Thyroid gland (tissue), 4 donors: ENCODE results near the gene PIN1.
A peak's percentile ranks its signal among the peaks of the same experiment; 100 is the strongest.

Experiments used
- POLR2A ChIP-seq, 2 donors: fragments of 450-650 bp; IDR thresholded peaks; one replicate each; pipeline ENCODE4 v1.6.1; 2017; ENCODE audit warnings: antibody characterized with exemption in 2 of 2, mild to moderate bottlenecking in 2 of 2, moderate library complexity in 1 of 2
- TF ChIP-seq, protein P1 (sequence below), 6 experiments: fragments of 200-600 bp in 3 of 6; fragments of 450-650 bp in 3 of 6; sonication (generic) in 3 of 6; IDR thresholded peaks; one replicate each; pipeline ENCODE4 v1.5.1; 2016 to 2019; ENCODE audit warnings: antibody characterized with exemption in 6 of 6, mild to moderate bottlenecking in 2 of 6, inconsistent platforms in 1 of 6, moderate library complexity in 1 of 6

DNA sequence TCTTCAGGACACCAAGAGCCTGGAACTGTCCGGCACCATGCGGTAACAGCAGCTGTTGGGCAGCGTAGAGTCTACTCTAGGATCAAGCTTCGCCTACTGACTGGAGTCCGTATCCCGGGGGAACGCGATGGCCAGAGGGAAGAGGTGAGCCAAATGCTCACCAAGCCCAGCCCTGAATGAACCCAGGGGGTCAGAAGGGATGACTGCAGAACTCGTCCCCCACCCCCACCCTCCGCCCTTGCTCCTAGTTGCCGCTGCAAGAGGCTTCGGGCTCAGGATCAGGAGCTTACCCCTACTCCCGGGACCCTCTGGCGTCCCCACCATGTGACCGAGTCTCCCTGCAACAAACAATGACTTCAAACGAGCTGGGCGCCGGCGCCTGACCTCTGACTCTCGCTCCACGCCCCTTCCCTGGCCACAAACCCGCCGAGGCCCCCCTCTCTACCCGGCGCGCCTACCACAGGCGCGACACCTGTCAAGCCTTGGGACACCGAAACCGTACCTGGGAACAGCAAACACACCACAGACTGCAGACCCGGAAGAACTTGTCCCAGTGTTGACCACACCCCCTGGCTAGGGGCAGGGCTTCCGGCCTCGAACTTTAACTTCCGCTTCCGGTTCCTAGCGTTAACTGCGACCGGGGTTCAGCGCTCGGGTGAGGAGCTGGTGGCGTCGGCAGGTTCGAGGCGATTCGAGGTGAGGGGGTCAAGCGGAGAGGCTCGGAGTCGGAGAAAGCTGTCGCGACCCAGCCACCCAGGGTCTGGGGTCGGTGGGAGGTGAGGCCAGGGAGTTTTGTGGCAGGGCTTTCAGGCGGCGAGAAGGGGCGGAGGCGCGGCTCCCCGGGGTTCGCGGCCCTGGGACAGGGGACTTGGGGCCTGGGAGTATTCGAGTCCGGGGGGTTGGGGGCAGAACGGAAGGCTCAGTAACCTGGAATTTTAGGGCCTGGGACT is 7.6 kb upstream of the PIN1 start, which contains the start of gene UBL5:
- TF ChIP-seq, protein P1, sequence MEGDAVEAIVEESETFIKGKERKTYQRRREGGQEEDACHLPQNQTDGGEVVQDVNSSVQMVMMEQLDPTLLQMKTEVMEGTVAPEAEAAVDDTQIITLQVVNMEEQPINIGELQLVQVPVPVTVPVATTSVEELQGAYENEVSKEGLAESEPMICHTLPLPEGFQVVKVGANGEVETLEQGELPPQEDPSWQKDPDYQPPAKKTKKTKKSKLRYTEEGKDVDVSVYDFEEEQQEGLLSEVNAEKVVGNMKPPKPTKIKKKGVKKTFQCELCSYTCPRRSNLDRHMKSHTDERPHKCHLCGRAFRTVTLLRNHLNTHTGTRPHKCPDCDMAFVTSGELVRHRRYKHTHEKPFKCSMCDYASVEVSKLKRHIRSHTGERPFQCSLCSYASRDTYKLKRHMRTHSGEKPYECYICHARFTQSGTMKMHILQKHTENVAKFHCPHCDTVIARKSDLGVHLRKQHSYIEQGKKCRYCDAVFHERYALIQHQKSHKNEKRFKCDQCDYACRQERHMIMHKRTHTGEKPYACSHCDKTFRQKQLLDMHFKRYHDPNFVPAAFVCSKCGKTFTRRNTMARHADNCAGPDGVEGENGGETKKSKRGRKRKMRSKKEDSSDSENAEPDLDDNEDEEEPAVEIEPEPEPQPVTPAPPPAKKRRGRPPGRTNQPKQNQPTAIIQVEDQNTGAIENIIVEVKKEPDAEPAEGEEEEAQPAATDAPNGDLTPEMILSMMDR (IDR thresholded peaks at IDR 0.05) = no peak
- TF ChIP-seq POLR2A (IDR thresholded peaks at IDR 0.05) = peak in 1 of 2 donors; percentile 77
